IPS-18c (cell line): Measurements from ENCODE around the gene ZNF593OS.

Experiments
- H3K4me3 ChIP-seq: 2 replicates; pipeline ENCODE4 v1.7.0; 2013; ENCODE audit warnings: low read depth, mild to moderate bottlenecking, low read length, moderate library complexity; ENCODE audit not compliant: insufficient read depth
- H3K9me3 ChIP-seq: one replicate; pipeline ENCODE4 v1.6.1; 2013; ENCODE audit warnings: mild to moderate bottlenecking, low read length, moderate library complexity; ENCODE audit not compliant: control insufficient read depth, insufficient read depth

The ZNF593OS gene

DNA sequence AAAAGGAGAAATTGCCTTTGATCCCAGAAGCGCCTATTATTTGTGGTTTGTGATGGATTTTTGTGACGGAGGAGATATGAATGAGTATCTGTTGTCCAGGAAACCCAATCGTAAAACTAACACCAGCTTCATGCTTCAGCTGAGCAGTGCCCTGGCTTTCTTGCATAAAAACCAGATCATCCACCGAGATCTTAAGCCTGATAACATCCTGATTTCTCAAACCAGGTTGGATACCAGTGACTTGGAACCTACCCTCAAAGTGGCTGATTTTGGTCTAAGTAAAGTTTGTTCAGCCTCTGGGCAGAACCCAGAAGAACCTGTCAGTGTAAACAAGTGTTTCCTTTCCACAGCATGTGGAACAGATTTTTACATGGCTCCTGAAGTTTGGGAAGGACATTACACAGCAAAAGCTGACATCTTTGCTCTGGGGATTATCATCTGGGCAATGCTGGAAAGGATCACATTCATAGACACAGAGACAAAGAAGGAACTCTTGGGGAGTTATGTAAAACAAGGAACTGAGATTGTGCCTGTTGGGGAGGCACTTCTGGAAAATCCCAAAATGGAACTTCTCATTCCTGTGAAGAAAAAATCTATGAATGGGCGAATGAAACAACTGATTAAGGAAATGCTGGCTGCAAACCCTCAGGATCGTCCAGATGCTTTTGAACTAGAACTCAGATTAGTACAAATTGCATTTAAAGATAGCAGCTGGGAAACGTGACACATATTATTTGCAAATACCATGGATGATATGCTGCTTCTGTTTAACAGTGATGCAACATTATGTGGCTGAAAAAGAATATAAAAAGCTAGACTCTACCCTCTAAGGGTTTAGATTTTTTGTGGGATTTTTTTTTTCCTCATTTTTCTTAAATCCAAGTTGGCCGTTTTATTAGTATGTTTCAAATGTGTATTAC lies 49.5 kb downstream of the ZNF593OS start:
- no peak overlapping the region for H3K4me3 ChIP-seq
- H3K9me3 ChIP-seq, result no peaks in the 10 kb centered on the region

DNA sequence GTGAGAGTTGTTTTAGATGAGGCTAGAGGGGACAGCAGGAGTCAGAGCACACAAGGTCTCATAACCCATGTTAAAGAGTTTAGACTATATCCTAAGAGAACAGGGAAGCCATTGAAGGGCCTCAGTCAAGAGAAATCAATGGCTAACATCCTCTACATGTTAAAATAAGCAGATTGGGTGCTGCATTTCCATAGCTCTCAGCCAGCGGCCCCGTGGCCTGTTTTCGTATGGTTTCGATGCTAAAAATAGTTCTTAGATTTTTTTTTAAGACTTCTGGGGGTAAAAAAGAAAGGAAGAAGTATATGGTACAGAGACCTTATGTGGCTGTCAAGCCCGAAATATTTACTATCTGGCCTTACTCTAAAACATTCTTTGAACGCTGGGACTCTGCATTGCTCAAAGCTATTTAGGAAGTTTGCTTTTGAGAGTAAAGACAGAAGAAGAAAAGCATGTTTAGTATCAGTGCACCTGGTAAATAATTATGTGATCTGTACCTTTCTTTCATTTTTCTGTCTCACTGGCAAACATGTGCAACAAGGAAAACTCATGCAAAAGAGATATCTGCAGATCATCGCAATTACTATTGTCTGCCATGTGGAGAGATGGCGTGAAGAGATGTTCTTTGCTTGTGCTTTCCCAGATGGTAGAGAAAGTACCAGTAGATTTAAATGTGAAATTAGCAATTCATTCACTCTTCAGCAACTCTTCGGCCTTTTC lies 51.6 kb downstream of the ZNF593OS start:
- Histone ChIP-seq H3K4me3 (no peak overlapping the region), H3K9me3 (no peaks in the 10 kb centered on the region)
